ENCODE measurements around the gene NANS.

The NANS gene

GRCh38 chr9:98076514-98076890 lies 20.0 kb downstream of the NANS start:
- peak; percentile 74 for DNase-seq (ENCODE audit: low read depth, low spot score)

- DNase-seq (ENCODE audit: low read depth, low spot score): no peak
Observed at GRCh38 chr9:98078895-98079294, 22.4 kb downstream of the NANS start.

- no peak for DNase-seq (ENCODE audit: low read depth, low spot score)
Observed at GRCh38 chr9:98080326-98080725, 23.8 kb downstream of the NANS start.

GRCh38 chr9:98080780-98081179 lies 24.2 kb downstream of the NANS start:
- no peak for DNase-seq (ENCODE audit: low read depth, low spot score)

- no peak for DNase-seq (ENCODE audit: low read depth, low spot score)
Observed at GRCh38 chr9:98081477-98082219, 25.1 kb downstream of the NANS start.

GRCh38 chr9:98083061-98083501 lies 26.5 kb downstream of the NANS start:
- DNase-seq (ENCODE audit: low read depth, low spot score): no peak

- no peak for DNase-seq (ENCODE audit: low read depth, low spot score)
Observed at GRCh38 chr9:98083566-98084183, 27.1 kb downstream of the NANS start.

- DNase-seq (ENCODE audit: low read depth, low spot score): no peak
Observed at GRCh38 chr9:98084396-98084795, 27.9 kb downstream of the NANS start.

GRCh38 chr9:98085058-98085457 lies 28.5 kb downstream of the NANS start:
- DNase-seq (ENCODE audit: low read depth, low spot score): no peak

- peak; percentile 68 for DNase-seq (ENCODE audit: low read depth, low spot score)
Observed at GRCh38 chr9:98085944-98086343, 29.4 kb downstream of the NANS start.

GRCh38 chr9:98086461-98086860 lies 29.9 kb downstream of the NANS start:
- no peak for DNase-seq (ENCODE audit: low read depth, low spot score)

- DNase-seq (ENCODE audit: low read depth, low spot score): peak; percentile 91
Observed at GRCh38 chr9:98087420-98088354, 31.2 kb downstream of the NANS start.

GRCh38 chr9:98090674-98091073 lies 34.1 kb downstream of the NANS start:
- DNase-seq (ENCODE audit: low read depth, low spot score): peak; percentile 43

GRCh38 chr9:98091735-98092612 lies 35.4 kb downstream of the NANS start:
- peak; percentile 57 for DNase-seq (ENCODE audit: low read depth, low spot score)

- no peak for DNase-seq (ENCODE audit: low read depth, low spot score)
Observed at GRCh38 chr9:98092613-98092931, 36.0 kb downstream of the NANS start.

- no peak for DNase-seq (ENCODE audit: low read depth, low spot score)
Observed at GRCh38 chr9:98094316-98094715, 37.8 kb downstream of the NANS start.

GRCh38 chr9:98094851-98095250 lies 38.3 kb downstream of the NANS start:
- no peak for DNase-seq (ENCODE audit: low read depth, low spot score)

- DNase-seq (ENCODE audit: low read depth, low spot score): no peak
Observed at GRCh38 chr9:98095401-98095800, 38.9 kb downstream of the NANS start.

GRCh38 chr9:98096091-98096490 lies 39.6 kb downstream of the NANS start:
- DNase-seq (ENCODE audit: low read depth, low spot score): no peak

- no peak for DNase-seq (ENCODE audit: low read depth, low spot score)
Observed at GRCh38 chr9:98097836-98098235, 41.3 kb downstream of the NANS start.

GRCh38 chr9:98099346-98099745 lies 42.8 kb downstream of the NANS start:
- no peak for DNase-seq (ENCODE audit: low read depth, low spot score)

All from ELF-1 (cell line).